Gastrocnemius medialis (tissue), 4 donors: ENCODE data around the gene STARD3. TPM values are rescaled to one million over a fixed set of nuclear protein-coding genes. Genes with fewer than 3 reads are reported as not detected.

Source experiments
- ATAC-seq, 2 donors: fragments of 150-250 bp; one replicate each; pipeline ENCODE4 v1.9.1; 2016
- DNase-seq, 2 donors: peaks; one replicate each; pipeline ENCODE4 v3.0.0-alpha.2; 2019
- H3K27ac ChIP-seq, 4 donors: fragments of 200-600 bp; sonication (generic); 1 replicate in 1 of 4; 2 replicates in 3 of 4; pipeline ENCODE4 v1.5.1; 2016 to 2018; ENCODE audit warnings: mild to moderate bottlenecking in 2 of 4, moderate library complexity in 1 of 4
- H3K27me3 ChIP-seq, 3 donors: fragments of 200-600 bp; sonication (generic) in 2 of 3; 1 replicate in 1 of 3; 2 replicates in 2 of 3; pipeline versions ENCODE4 v1.5.1 to v1.6.0; 2016 to 2019; ENCODE audit warnings: mild to moderate bottlenecking in 1 of 3, moderate library complexity in 1 of 3
- H3K36me3 ChIP-seq, 2 donors: fragments of 200-600 bp; sonication (generic) in 1 of 2; one replicate each; pipeline ENCODE4 v1.5.1; 2017 to 2018
- H3K4me1 ChIP-seq, 2 donors: fragments of 200-600 bp; sonication (generic) in 1 of 2; one replicate each; pipeline ENCODE4 v1.5.1; 2016 to 2017; ENCODE audit warnings: mild to moderate bottlenecking in 2 of 2
- H3K4me3 ChIP-seq, 4 donors: fragments of 200-600 bp; sonication (generic) in 3 of 4; 1 replicate in 1 of 4; 2 replicates in 3 of 4; pipeline ENCODE4 v1.5.1; 2016 to 2019; ENCODE audit warnings: mild to moderate bottlenecking in 2 of 4
- H3K9me3 ChIP-seq, 3 donors: fragments of 200-600 bp; sonication (generic) in 2 of 3; 1 replicate in 1 of 3; 2 replicates in 2 of 3; pipeline ENCODE4 v1.5.1; 2016 to 2019
- POLR2A ChIP-seq, 2 donors: fragments of 450-650 bp; IDR thresholded peaks; one replicate each; pipeline ENCODE4 v1.6.1; 2017; ENCODE audit warnings: antibody characterized with exemption in 2 of 2, mild to moderate bottlenecking in 2 of 2, moderate library complexity in 2 of 2
- in situ Hi-C, 4 donors: fragments of 200-750 bp; cut with MboI; loops; one replicate each; pipeline versions ENCODE4 v1.15.0 to v1.8.0; 2017; ENCODE audit warnings: low sequenced_read_pairs in 4 of 4
- intact Hi-C: fragments of 100-400 bp; cut with DNase I; formaldehyde crosslinking; loops from one replicate; pipeline ENCODE4 v1.15.1; 2023; ENCODE audit warnings: low total_unique reads
- total RNA-seq, 4 donors: library from RNA; depleted of rRNA; stranded (reverse); fragments of >200 nt; gene quantifications; one replicate each; pipeline versions ENCODE4 v1.1.0 to v1.2.3, GENCODE V29; 2016
- TF ChIP-seq, protein P1 (sequence below), 5 experiments: fragments of 450-650 bp in 3 of 5; fragments of 200-600 bp in 2 of 5; sonication (generic) in 2 of 5; IDR thresholded peaks in 4 of 5; conservative IDR thresholded peaks in 1 of 5; 1 replicate in 4 of 5; 2 replicates in 1 of 5; pipeline ENCODE4 v1.5.1; 2016 to 2019; ENCODE audit warnings: antibody characterized with exemption in 5 of 5, mild to moderate bottlenecking in 3 of 5, moderate library complexity in 3 of 5

The STARD3 gene
- total RNA-seq, 4 donors from 2014 or later = 31.0 to 41.7 (median 41.0) TPM

DNA sequence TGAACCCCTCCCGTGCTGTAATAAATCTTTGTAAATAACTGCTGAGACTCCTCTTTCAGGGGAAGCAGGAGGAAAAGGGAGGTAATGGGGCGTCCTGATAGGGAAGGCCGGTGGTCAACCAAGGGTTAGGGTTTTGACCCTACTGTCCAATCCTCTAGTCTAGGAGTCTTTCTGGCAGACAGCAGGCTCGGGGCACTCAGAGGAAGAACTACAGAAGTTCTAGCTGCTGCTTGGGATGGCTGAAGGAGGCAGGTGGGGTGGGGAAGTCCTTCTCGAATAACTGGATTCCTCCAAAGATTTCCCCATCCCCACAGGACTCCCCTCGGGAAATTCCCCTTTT, 387 bp upstream of the STARD3 start:
- no peak for DNase-seq
- peak overlapping the region; percentile 76 to 97 (median 92) for H3K4me3 ChIP-seq
- H3K4me1 ChIP-seq = peaks cover 38 to 42% of the 10 kb centered on the region in 2 donors
- no peaks in the 10 kb centered on the region for H3K27me3 ChIP-seq
- ATAC-seq = peak; percentile 15 to 16
- H3K9me3 ChIP-seq = no peaks in the 10 kb centered on the region
- in situ Hi-C loops = no loop called here
- H3K36me3 ChIP-seq = no peaks in the 10 kb centered on the region
- peak overlapping the region; percentile 93 to 99 (median 94) for H3K27ac ChIP-seq
- TF ChIP-seq, protein P1, sequence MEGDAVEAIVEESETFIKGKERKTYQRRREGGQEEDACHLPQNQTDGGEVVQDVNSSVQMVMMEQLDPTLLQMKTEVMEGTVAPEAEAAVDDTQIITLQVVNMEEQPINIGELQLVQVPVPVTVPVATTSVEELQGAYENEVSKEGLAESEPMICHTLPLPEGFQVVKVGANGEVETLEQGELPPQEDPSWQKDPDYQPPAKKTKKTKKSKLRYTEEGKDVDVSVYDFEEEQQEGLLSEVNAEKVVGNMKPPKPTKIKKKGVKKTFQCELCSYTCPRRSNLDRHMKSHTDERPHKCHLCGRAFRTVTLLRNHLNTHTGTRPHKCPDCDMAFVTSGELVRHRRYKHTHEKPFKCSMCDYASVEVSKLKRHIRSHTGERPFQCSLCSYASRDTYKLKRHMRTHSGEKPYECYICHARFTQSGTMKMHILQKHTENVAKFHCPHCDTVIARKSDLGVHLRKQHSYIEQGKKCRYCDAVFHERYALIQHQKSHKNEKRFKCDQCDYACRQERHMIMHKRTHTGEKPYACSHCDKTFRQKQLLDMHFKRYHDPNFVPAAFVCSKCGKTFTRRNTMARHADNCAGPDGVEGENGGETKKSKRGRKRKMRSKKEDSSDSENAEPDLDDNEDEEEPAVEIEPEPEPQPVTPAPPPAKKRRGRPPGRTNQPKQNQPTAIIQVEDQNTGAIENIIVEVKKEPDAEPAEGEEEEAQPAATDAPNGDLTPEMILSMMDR (IDR thresholded peaks at IDR 0.05 in 4 of 5, conservative IDR thresholded peaks at IDR 0.05 in 1 of 5) = no peak
- intact Hi-C loops = loop anchor here (2.0 to 5.0 kb wide), 3 partner anchors 14 to 116 kb away; partner anchors contain the start of gene TCAP

DNA sequence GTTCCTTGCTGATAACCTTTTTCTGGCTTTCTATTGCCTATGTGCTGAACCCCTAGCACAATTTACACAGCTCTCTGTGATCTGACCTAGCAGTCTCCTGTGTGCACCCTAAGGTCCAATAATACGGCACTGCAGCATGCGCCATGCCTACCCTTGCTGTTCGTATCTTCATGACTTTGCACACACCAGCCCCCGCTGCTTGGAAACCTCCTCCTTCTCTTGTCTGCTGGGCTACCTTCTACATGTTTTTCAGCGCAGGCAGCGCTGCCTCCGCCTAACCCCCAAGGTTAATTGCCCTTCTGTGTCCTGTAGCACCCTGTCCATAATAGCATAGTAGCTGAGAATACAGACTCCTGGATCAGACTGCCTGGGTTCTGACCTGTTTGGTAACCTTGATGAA, 1.4 kb downstream of the STARD3 start:
- no peak for TF ChIP-seq POLR2A (IDR thresholded peaks at IDR 0.05)
- TF ChIP-seq, protein P1 (IDR thresholded peaks at IDR 0.05 in 4 of 5, conservative IDR thresholded peaks at IDR 0.05 in 1 of 5) = no peak
- peaks cover 50 to 52% of the 10 kb centered on the region in 2 donors for H3K4me1 ChIP-seq
- peak overlapping the region; percentile 76 to 97 (median 92) for H3K4me3 ChIP-seq
- no peak for DNase-seq
- no peaks in the 10 kb centered on the region for H3K36me3 ChIP-seq
- intact Hi-C loops (loop anchor here (5.0 kb wide), 1 partner anchor 114 kb away; no protein-coding TSS in a partner anchor), in situ Hi-C loops (no loop called here)
- no peak for ATAC-seq
- no peak overlapping the region for H3K27ac ChIP-seq
- H3K27me3 ChIP-seq = no peaks in the 10 kb centered on the region
- no peaks in the 10 kb centered on the region for H3K9me3 ChIP-seq

DNA sequence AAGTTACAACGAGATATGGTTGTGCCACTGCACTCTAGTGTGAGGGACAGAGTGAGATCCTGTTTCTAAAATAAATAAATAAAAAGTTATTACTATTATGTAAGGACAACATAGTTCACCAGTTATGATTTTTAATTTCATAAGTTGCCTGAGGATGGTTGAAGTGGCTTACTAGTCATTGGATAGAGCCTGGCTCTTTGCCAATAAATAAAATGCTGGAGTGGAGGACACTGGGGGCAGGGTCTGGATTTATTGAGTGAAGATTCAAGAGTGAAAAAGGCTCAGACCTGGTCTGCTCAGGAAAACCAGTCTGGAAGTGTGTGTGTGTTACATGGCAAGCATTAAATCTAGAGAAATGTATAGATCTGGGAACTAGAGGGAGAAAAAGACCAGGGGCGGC, 2.1 kb downstream of the STARD3 start:
- ATAC-seq (no peak), DNase-seq (no peak)
- no peaks in the 10 kb centered on the region for H3K27me3 ChIP-seq
- in situ Hi-C loops = no loop called here
- no peak for TF ChIP-seq POLR2A (IDR thresholded peaks at IDR 0.05)
- TF ChIP-seq, protein P1 (IDR thresholded peaks at IDR 0.05 in 4 of 5, conservative IDR thresholded peaks at IDR 0.05 in 1 of 5) = no peak
- H3K27ac ChIP-seq = no peak overlapping the region
- H3K36me3 ChIP-seq = no peaks in the 10 kb centered on the region
- no peak overlapping the region for H3K4me3 ChIP-seq
- H3K4me1 ChIP-seq = peaks cover 50 to 54% of the 10 kb centered on the region in 2 donors
- intact Hi-C loops = loop anchor here (5.0 kb wide), 1 partner anchor 113 kb away; no protein-coding TSS in a partner anchor
- H3K9me3 ChIP-seq = no peaks in the 10 kb centered on the region

DNA sequence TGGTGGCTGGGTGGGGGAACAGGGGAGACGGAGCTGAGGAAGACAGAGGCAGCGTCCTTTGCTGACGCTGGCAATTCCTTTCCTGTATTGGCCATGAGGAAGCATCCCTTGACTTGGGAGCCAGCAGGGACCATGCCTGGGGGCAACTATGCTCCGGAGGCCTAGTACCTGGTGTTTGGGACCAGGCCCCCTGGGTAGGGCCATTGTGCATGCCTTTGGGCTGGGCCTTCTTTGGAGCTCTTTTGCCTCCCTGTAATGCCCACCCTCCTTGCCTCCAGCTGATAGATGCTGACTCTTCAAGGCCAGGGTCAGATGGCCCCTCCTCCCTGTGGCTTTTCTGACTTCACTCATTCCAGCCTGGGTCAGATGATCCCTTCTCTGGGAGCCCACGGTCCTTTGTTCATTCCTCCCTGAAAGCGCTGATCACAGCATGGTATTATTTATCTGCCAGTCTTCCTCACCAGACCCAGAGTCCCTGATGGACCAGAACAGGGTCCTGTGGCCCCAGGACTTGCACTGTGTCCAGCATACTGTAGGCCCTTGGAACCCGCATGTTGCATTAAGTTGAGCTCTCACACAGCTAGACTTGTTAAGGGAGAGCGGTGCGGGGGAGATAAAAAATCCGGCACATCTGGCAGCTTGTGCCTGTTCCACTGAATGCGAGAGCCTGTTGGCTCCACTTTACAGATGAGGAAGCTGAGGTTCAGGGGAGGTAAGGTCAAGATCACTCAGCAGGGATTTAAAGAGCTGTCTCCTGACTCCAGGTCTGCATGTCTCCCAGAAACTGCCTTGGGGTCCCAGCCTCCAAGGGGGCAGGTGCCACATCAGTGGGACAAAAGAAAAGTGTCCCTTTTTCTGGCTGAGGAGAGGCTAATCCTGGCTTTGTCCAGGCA, 2.9 kb downstream of the STARD3 start:
- in situ Hi-C loops = no loop called here
- no peak for ATAC-seq

More for the DNA sequence above, 2.9 kb downstream of the STARD3 start:
- Histone ChIP-seq H3K4me1 (peaks cover 50% of the 10 kb centered on the region in 2 donors), H3K4me3 (no peak overlapping the region), H3K9me3 (no peaks in the 10 kb centered on the region), H3K27me3 (no peaks in the 10 kb centered on the region), H3K36me3 (no peaks in the 10 kb centered on the region), H3K27ac (no peak overlapping the region)
- intact Hi-C loops = loop anchor here (5.0 kb wide), 1 partner anchor 112 kb away; no protein-coding TSS in a partner anchor
- TF ChIP-seq, protein P1 (IDR thresholded peaks at IDR 0.05 in 4 of 5, conservative IDR thresholded peaks at IDR 0.05 in 1 of 5) = no peak
- TF ChIP-seq POLR2A (IDR thresholded peaks at IDR 0.05) = no peak
- no peak for DNase-seq
